Skeletal muscle tissue (tissue), 4 donors: ENCODE measurements around the gene FBXL7. TPM values are rescaled to one million over a fixed set of nuclear protein-coding genes. Genes with fewer than 3 reads are reported as not detected.

ENCODE experiments used
- H3K27ac ChIP-seq: one replicate; pipeline ENCODE4 v1.7.0; 2013; ENCODE audit warnings: mild to moderate bottlenecking, low read depth, low read length, inconsistent platforms
- H3K27me3 ChIP-seq, 3 donors: one replicate each; pipeline ENCODE4 v1.7.0; 2013; ENCODE audit warnings: low read length in 3 of 3; ENCODE audit not compliant: control insufficient read depth in 3 of 3, insufficient read depth in 3 of 3
- H3K36me3 ChIP-seq, 3 donors: one replicate each; pipeline ENCODE4 v1.7.0; 2013; ENCODE audit warnings: low read length in 3 of 3; ENCODE audit not compliant: control insufficient read depth in 3 of 3, insufficient read depth in 3 of 3
- H3K4me1 ChIP-seq, 3 donors: one replicate each; pipeline ENCODE4 v1.7.0; 2013; ENCODE audit warnings: low read length in 3 of 3, mild to moderate bottlenecking in 3 of 3; ENCODE audit not compliant: control insufficient read depth in 3 of 3, insufficient read depth in 3 of 3
- H3K4me3 ChIP-seq, 3 donors: one replicate each; pipeline ENCODE4 v1.7.0; 2013; ENCODE audit warnings: low read length in 3 of 3
- H3K9ac ChIP-seq, 3 donors: one replicate each; pipeline ENCODE4 v1.7.0; 2013; ENCODE audit warnings: low read length in 3 of 3, mild to moderate bottlenecking in 3 of 3, moderate library complexity in 2 of 3, low read depth in 1 of 3
- H3K9me3 ChIP-seq, 3 donors: one replicate each; pipeline ENCODE4 v1.7.0; 2013; ENCODE audit warnings: low read length in 3 of 3; ENCODE audit not compliant: control insufficient read depth in 3 of 3
- total RNA-seq: library from RNA; depleted of rRNA; stranded (reverse); fragments of >200 nt; gene quantifications from one replicate; pipeline ENCODE4 v1.2.3, GENCODE V29; 2014
- donor health status: Osteomylitis.

FBXL7 gene
- total RNA-seq, 1 donor from 2014 or later = 3.7 TPM

DNA sequence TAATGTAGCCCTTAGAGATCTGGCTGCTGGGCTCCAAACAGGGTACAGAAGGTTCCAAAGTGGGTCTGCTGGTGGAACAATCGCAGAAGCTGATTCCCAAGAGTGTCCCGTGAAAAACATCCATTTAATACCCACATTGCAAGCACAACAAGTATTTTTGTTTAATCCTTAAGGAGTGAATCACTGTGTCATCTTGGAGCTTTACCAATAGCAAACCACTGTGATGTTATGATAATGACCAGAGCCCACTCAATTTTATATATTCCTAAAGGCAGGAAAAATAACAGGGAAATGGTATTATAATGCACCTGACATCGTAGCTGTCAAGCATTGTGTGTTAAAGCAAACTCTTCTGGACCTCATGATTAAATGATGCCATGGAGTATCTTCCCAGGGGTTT, 291.9 kb downstream of the FBXL7 start:
- Histone ChIP-seq H3K4me3 (no peak overlapping the region), H3K9me3 (no peaks in the 10 kb centered on the region), H3K9ac (no peak overlapping the region), H3K4me1 (peaks cover 2 to 4% (median 2%) of the 10 kb centered on the region in 3 donors), H3K27ac (no peak overlapping the region), H3K36me3 (no peaks in the 10 kb centered on the region), H3K27me3 (no peaks in the 10 kb centered on the region)

GRCh38 chr5:15794052-15794985, 294.3 kb downstream of the FBXL7 start:
- no peaks in the 10 kb centered on the region for H3K27me3 ChIP-seq
- no peaks in the 10 kb centered on the region for H3K36me3 ChIP-seq
- H3K9me3 ChIP-seq = no peaks in the 10 kb centered on the region
- H3K4me3 ChIP-seq = no peak overlapping the region
- no peak overlapping the region for H3K9ac ChIP-seq
- peaks cover 2 to 4% (median 2%) of the 10 kb centered on the region in 3 donors for H3K4me1 ChIP-seq
- no peak overlapping the region for H3K27ac ChIP-seq

GRCh38 chr5:15796096-15796495, 296.1 kb downstream of the FBXL7 start:
- H3K9ac ChIP-seq = no peak overlapping the region
- no peaks in the 10 kb centered on the region for H3K9me3 ChIP-seq
- no peaks in the 10 kb centered on the region for H3K27me3 ChIP-seq
- no peaks in the 10 kb centered on the region for H3K36me3 ChIP-seq
- H3K4me3 ChIP-seq = no peak overlapping the region
- H3K4me1 ChIP-seq = peaks cover 2 to 4% (median 2%) of the 10 kb centered on the region in 3 donors
- no peak overlapping the region for H3K27ac ChIP-seq

DNA sequence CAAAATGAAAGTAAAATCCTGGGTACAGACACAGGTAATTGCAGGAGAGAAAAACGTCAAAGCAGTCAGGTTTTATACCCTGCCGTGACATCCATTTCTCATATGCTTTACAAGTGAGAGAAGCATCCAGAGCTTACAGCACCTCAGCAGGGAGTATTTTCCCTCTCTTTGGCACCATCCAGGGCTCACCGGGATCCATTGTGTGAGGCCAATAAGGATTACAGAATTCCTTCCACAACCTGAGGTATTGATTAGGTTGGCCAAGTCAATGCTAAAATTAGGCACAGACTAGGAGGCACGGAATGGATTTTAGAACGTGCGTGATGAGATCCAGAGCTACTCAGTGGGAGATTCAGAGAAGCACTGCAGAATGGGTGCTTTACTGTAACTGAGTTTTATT, 296.6 kb downstream of the FBXL7 start:
- H3K4me1 ChIP-seq = peaks cover 2 to 4% (median 2%) of the 10 kb centered on the region in 3 donors
- H3K27ac ChIP-seq = no peak overlapping the region
- no peaks in the 10 kb centered on the region for H3K9me3 ChIP-seq

GRCh38 chr5:15797116-15797515, 297.1 kb downstream of the FBXL7 start:
- no peak overlapping the region for H3K27ac ChIP-seq
- H3K4me1 ChIP-seq = peaks cover 2 to 4% (median 2%) of the 10 kb centered on the region in 3 donors

More for the DNA sequence above, 296.6 kb downstream of the FBXL7 start:
- Histone ChIP-seq H3K27me3 (no peaks in the 10 kb centered on the region), H3K36me3 (no peaks in the 10 kb centered on the region), H3K9ac (no peak overlapping the region), H3K4me3 (no peak overlapping the region)

DNA sequence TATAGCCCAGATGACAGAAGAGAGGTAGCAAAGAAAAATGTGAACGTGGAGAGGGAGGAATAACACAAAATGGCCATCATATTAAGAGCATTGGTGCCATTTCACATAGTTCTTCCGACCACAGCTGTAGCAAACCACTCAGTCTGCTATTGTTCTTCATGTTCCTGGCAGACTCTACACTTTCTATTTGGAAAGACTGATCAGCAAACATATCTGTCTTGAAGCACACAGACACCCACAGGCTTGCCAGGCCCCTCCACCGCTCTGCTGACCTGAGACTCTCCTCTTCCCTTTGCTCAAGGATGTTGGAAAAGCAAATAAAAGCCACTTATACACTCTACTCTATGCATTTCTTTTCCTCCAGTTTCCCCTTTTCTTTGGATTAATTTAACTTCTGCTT, 298.0 kb downstream of the FBXL7 start:
- H3K9ac ChIP-seq = no peak overlapping the region
- H3K27ac ChIP-seq = no peak overlapping the region
- H3K27me3 ChIP-seq = no peaks in the 10 kb centered on the region
- peaks cover 2 to 4% (median 2%) of the 10 kb centered on the region in 3 donors for H3K4me1 ChIP-seq
- H3K36me3 ChIP-seq = no peaks in the 10 kb centered on the region
- no peaks in the 10 kb centered on the region for H3K9me3 ChIP-seq
- no peak overlapping the region for H3K4me3 ChIP-seq

More at GRCh38 chr5:15797116-15797515, 297.1 kb downstream of the FBXL7 start:
- Histone ChIP-seq H3K4me3 (no peak overlapping the region), H3K9me3 (no peaks in the 10 kb centered on the region), H3K36me3 (no peaks in the 10 kb centered on the region), H3K9ac (no peak overlapping the region), H3K27me3 (no peaks in the 10 kb centered on the region)

DNA sequence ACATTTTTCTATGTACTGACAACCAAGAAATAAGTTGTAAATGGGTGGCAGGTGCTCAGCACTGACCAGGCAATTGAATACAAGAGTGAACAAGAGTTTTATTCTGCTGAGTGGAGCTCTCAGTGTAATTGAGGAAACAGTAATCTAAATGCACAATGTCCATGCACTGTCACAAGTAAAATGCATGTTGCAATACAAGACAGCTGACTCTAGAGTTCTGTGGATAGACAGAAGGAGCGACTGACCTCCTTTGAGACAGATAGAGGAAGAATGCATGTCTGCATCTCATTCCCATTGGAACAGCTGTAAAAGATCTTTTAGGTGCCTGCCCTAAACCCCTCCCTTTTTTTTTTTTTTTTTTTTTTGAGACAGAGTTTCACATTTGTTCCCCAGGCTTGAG, 299.0 kb downstream of the FBXL7 start:
- H3K9ac ChIP-seq = no peak overlapping the region
- H3K9me3 ChIP-seq = no peaks in the 10 kb centered on the region
- peaks cover under 1 to 2% (median 2%) of the 10 kb centered on the region in 3 donors for H3K4me1 ChIP-seq
- no peak overlapping the region for H3K4me3 ChIP-seq
- H3K36me3 ChIP-seq = no peaks in the 10 kb centered on the region
- no peaks in the 10 kb centered on the region for H3K27me3 ChIP-seq
- H3K27ac ChIP-seq = no peak overlapping the region

GRCh38 chr5:15799612-15800011, 299.6 kb downstream of the FBXL7 start:
- Histone ChIP-seq H3K36me3 (no peaks in the 10 kb centered on the region), H3K4me3 (no peak overlapping the region), H3K9ac (no peak overlapping the region), H3K27ac (no peak overlapping the region), H3K27me3 (no peaks in the 10 kb centered on the region), H3K4me1 (peaks cover 0 to 2% (median 2%) of the 10 kb centered on the region in 3 donors), H3K9me3 (peaks cover 0 to 2% (median 0%) of the 10 kb centered on the region in 3 donors)

DNA sequence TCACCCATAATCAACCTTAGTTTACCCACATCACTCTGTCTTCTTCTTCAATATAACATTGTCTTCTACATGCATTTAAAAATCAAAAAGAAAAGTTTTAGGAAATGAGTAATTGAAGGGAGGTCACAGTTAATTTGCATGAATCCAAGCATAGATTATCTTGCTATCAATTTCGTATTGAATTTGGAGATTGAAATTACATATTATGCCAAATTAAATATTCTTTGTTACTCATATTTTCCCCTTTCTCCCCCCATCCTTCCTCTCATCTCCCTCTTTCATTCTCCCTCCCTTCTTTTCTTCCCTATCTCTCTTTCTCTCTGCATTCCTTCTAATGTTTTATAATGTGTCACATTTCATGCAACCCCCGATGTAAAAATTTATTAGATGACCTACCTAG, 303.3 kb downstream of the FBXL7 start:
- no peaks in the 10 kb centered on the region for H3K36me3 ChIP-seq
- H3K4me3 ChIP-seq = no peak overlapping the region
- no peaks in the 10 kb centered on the region for H3K27me3 ChIP-seq
- H3K9ac ChIP-seq = no peak overlapping the region
- no peak overlapping the region for H3K27ac ChIP-seq
- H3K4me1 ChIP-seq = peaks cover 0 to 7% (median 0%) of the 10 kb centered on the region in 3 donors
- H3K9me3 ChIP-seq = peaks cover 0 to 4% (median 0%) of the 10 kb centered on the region in 3 donors

GRCh38 chr5:15806613-15807012, 306.6 kb downstream of the FBXL7 start:
- Histone ChIP-seq H3K9ac (no peak overlapping the region), H3K4me1 (peaks cover 0 to 10% (median 0%) of the 10 kb centered on the region in 3 donors), H3K36me3 (no peaks in the 10 kb centered on the region), H3K27me3 (no peaks in the 10 kb centered on the region), H3K4me3 (no peak overlapping the region), H3K27ac (no peak overlapping the region), H3K9me3 (peaks cover 0 to 4% (median 0%) of the 10 kb centered on the region in 3 donors)
